SH-SY5Y (cell line): ENCODE data around the gene SLC6A18.
A peak's percentile ranks its signal among the peaks of the same experiment; 100 is the strongest.

ENCODE experiments used
- GATA2 ChIP-seq: IDR thresholded peaks from 2 replicates; pipeline ENCODE4 v1.6.1; 2011; ENCODE audit warnings: mild to moderate bottlenecking, low read depth, low read length
- GATA3 ChIP-seq: IDR thresholded peaks from 2 replicates; pipeline ENCODE4 v1.6.1; 2011; ENCODE audit warnings: low read depth, mild to moderate bottlenecking, low read length, moderate library complexity

The SLC6A18 gene

DNA sequence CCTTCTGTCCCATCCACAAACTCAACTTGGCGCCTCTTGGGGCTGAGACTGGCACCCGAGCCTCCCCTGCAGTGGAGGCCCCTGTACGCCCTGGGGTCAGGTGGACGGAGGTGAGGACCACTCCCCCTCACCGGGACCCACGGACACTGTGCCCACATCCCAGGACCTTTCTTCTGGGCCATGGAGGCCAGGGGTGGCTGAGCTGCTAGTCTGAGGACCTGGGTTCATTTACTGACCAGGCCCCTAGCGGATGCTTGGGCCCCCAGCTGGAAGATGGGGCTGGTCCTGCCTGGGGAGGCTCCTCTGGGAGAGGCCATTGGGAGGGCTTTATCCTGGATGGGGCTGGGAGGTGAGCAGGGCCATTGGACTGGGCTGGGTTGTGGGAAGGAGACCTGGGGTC, 40.7 kb upstream of the SLC6A18 start:
- no peak for TF ChIP-seq GATA2
- no peak for TF ChIP-seq GATA3

DNA sequence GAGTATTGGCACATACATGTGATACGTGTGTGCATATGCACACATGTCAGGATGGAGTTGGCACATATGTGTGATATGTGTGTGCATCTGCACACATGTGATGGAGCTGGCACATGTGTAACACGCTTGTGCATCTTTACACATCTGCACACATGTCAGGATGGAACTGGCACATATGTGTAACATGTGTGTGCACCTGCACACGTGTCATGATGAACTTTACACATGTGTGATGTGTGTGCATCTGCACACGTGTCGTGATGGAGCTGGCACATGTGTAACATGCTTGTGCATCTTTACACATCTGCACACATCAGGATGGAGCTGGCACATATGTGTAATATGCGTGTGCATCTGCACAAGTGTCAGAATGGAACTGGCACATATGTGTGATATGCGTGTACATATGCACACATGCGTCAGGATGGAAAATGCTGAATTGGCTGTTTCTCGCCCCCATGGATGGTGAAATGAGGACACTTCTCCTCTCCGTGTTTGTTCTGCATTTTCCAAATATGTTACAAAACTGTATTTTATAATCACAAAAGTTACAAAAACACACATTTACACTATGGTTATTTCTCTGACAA, 40.0 kb upstream of the SLC6A18 start:
- TF ChIP-seq GATA3 (no peak), GATA2 (no peak)

DNA sequence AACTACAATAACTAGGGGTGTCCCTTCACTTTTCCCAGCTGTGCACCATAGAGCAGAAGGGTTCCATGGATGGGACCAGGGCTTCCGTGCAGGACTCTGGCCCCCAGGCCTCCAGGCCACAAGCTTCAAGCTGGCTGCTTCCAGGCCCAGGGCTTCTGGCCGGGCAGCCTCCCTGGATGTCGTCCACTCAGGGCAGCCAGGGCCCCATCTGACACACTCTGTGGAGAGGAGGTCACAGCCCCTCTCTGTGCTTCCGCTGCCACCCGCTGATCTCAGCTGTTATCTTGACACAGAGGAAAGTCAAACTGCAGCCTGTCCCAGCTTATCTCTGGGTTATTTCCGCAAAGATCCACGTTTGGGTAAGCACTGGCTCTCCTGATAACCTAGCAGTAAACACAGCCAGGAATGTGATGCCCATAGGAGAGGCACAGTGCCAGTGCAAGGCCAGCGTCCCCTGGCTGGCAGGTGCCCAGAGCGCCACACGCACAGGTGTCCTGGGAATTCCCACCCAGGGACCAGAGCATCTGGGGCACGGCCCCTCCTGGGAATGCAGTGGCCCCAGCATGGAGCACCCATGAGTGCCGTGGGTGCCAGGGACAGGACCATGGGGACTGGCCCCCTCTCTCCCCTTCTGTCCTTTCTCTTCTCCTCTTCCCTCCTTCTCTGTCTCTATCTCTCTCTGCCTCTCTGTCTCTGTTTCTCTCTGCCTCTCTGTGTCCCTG, 39.4 kb upstream of the SLC6A18 start:
- TF ChIP-seq GATA2 (peak; percentile 62), GATA3 (no peak)

DNA sequence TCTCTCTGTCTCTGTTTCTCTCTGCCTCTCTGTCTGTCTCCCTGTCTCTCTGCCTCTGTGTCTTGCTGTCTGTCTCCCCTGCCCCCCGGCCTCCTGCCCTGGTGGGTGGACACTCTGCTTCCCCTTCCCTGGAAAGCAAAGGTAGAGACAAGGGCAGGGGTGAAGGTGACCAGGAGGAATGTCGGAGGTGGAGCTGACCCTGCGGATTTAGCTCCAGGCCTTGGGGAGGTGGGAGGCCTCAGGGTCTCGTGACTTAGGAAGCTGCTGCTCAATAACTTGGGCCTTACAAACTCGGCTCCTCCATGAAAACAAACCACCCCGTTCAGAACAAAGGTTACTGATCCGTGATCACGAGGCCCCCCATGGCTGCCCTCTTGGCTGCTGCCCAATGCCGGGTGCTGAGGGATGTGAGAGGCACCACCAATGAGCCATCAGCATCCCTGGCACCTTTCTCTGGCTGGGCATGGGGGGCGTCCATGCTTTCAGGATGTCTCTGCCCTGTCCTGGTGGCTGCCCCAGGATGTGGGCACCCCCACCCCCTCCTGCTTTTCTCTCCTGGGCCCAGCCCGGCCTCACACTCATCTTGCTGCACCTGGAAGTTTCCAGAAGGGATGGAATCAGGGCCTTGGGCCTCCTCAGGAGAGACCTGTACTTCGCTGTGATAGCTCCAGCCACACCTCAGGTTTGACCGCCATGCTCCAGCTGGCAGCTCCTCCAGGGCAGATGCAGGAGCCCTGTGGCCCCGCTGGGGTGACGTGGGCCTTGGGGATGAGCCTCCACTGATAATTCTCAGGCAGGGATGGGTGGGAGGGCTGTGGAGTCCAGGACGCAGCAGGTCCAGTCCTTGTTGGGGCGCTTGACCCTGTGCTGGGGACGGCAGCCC, 38.6 kb upstream of the SLC6A18 start:
- TF ChIP-seq GATA2 (no peak), GATA3 (no peak)

DNA sequence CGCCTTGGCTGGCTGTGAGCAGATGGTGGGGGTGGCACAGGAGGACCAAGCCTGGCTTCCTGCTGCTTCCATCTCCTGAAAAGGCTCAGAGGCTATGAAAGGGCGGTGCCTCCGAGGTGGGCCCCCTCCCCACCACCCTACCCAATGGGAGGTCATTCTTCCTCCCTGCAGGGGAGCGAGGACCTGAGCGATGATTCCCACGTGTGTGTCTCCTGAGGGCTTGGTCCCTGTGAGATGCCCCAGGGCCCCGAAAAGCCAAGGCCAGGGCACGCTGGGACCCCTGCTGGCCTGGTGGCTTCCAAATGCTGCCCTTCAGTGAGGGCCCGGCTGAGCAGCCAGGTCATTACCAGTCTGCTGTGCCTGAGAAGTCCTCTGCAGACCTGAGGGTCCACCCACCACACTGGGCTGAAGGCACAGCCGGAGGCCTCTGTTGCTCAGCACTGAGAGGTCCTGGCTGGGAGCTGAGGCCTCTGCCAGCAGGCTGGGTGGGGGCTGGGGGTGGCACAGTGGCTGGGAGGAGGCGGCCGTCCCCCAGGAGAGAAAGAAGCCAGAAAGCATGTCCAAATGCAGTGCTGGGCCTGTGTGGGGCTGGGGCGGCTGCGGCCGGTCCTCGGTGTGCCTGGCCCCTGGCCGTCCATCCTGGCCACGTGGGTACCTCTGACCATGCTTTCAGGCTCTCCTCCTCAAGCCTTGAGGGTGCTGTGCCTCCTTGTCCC, 37.8 kb upstream of the SLC6A18 start:
- TF ChIP-seq GATA3 (no peak), GATA2 (no peak)

DNA sequence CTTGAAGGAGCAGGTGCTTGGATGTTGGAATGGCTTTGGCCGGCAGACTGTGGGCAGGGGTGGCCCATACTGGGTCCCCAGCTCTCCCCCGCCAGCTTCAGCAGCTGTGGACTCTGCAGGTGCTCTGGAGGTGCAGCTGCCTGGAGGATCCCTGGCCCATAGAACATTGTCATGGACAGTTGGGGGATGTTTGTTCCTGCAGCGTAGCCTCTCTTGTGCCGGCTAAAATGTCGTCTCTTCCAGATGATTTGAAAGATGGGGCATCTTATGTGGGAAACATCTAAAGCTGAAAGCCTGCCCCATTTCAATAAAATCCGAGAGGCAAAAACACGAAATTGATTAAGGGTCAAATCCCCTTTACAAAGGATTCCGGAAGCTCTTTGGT, 37.2 kb upstream of the SLC6A18 start:
- TF ChIP-seq GATA2 (no peak), GATA3 (no peak)

DNA sequence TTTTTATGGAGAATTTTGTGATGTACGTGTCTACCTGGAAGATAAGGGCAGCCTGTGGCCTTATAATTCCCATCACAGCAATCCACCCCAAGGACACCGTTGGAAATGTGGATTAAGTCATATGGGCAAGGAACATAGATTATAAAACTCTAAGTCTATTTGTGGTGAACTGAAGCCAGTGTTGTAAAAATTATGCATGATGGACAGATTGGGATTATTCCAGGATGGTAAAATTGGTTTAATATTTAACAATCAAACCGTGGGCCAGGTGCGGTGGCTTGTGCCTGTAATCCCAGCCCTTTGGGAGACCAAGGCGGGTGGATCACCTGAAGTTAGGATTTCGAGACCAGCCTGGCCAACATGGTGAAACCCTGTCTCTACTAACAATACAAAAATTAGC, 36.7 kb upstream of the SLC6A18 start:
- TF ChIP-seq GATA3 (no peak), GATA2 (no peak)

DNA sequence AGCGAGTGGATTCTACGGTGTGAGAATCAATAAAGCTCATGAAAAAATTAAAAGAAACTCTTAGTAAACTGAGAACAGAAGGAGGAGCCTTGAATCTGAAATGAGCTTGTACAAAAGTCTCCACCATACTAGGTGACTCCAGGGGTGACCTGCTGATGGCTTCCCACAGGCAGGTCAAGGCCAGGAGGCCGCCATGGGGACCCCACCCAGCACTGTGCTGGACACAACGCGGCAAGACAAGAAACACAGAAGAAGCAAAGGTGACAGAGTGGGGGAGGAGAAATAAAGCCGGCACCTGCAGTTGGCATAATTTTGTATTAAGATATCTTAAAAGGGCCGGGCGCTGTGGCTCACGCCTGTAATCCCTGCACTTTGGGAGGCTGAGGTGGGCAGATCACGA, 35.9 kb upstream of the SLC6A18 start:
- TF ChIP-seq GATA3 (no peak), GATA2 (no peak)

DNA sequence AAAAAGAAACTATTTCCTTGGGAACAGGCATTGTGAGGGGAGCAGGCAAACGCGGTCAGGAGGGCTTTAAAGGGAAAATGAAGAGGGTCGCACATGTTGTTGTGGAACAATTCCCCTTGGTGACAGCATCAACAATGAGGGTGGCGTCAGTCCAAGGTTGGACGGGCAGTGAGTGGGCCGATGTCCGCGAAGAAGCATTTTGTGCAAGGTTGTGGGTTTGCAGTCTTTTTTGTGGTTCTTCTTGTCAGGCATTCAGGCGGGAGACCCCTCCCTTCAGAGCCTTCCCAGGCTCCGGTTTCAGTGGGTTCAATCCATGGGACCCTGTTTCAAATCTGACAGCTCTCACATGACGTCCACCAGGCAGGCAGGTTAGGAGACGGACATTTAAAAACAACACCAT, 34.9 kb upstream of the SLC6A18 start:
- no peak for TF ChIP-seq GATA3
- TF ChIP-seq GATA2: no peak

DNA sequence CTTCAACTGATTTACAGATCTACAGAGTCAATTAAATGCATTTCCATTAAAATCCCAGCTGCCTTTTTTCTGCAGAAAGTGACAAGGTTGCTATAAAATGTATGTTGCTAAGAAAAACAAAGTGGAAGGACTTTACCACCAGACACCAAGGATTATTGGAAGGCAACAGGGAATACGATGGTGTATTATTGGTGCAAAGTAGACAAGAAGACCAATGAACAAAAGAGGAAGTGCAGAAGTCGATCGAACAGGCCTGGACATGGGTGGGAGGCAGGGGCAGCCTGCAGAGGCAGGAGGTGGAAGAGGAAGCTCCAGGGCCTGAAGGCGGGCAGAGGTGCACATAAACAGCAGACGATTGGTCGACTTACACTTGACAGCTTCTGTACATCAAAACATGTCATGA, 34.3 kb upstream of the SLC6A18 start:
- TF ChIP-seq GATA3 (no peak), GATA2 (no peak)

DNA sequence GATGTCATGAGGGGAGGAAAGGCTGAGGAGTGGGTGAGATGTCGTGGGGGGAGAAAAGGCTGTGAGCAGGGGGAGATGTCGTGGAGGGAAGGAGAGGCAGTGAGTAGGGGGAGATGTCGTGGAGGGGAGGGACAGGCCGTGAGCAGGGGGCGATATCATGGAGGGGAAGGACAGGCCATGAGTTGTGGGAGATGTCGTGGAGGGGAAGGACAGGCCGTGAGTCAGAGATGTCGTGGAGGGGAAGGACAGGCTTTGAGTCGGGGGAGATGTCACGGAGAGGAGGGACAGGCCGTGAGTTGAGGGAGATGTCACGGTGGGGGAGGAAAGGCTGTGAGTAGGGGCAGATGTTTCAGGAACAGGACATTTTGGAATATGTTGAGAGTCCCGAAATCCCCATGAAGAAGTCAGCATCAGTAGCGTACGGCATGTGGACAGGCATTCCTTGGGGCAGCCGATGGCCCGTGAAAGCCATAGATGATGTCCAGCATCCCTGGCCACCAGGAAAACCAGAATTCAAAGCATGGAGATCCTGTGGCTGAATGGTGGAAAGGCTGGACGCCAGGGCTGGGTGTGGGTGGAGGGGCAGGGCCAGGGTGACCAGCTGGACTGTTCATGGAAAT, 32.1 kb upstream of the SLC6A18 start:
- TF ChIP-seq GATA2 (no peak), GATA3 (no peak)

DNA sequence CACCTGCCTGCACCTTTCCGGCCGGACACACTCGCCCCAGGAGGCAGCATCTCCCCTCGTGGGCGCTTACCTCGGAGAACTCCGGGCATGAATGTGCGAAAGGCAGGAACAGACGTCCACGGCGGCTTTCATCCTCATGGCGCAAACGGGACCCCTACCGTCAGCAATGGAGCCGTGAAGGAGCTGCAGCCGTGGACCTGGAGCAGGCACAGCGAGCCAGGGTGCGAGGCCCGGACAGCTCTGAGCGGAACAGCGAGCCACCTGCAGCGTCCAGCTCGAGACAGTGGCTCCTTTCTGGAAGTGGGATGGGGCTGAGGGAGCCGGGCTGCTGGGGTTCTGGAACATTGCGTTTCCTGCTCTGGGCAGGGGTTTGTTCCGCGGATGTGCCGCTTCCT, 31.6 kb upstream of the SLC6A18 start:
- TF ChIP-seq GATA2 (no peak), GATA3 (no peak)

DNA sequence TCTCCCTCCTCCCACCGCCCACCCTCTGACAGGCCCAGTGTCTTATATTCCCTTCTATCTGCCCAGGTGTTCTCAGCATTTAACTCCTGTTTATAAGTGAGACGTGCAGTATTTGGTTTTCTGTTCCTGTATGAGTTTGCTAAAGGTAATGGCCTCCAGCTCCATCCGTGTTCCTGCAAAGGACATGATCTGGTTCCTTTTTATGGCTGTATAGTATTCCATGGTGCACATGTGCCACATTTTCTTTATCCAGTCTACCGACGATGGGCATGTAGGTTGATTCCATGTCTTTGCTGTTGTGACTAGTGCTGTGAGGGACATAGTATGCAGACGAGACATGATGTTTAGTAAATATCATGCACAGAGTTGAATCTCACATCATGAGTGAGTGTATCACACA, 30.8 kb upstream of the SLC6A18 start:
- TF ChIP-seq GATA2 (no peak), GATA3 (no peak)

DNA sequence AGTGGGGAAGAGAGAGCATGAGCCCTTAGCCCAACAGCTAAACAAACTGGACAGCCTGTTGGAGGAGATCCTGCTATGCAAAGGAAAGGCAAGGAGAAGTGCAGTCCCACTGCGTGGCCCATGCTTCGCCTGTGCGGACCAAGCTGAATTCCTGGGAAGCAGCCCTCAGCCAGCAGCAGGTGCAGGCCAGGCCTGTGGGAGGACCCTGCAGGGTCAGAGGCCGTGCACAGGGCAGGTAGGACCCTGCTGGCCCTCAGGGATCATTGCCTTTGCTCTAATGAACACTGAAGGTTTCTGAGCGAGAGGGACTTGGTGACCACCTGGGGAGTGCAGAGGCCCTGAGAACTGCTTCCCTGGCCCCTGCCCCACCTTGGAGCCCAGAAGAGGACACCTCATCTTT, 29.7 kb upstream of the SLC6A18 start:
- no peak for TF ChIP-seq GATA2
- TF ChIP-seq GATA3: no peak

DNA sequence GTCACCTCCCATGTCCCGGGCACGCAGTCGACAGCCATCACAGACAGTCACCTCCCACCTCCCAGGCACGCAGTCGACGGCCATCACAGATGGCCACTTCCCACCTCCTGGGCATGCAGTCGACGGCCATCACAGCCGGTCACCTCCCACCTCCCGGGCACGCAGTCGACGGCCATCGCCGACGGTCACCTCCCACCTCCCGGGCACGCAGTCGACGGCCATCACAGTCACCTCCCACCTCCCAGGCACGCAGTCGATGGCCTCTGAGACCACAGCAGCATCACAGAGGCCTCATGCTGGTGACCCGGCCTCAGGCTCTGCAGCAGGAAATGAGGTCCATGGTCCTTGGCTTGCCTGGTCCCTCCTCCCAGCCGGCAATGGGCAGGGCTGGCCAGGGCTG, 29.3 kb upstream of the SLC6A18 start:
- no peak for TF ChIP-seq GATA2
